Prostate gland (tissue), 2 donors: Measurements from ENCODE around the gene MVB12B. TPM values are rescaled to one million over a fixed set of nuclear protein-coding genes. Genes with fewer than 3 reads are reported as not detected.

Experiments
- DNase-seq: peaks from one replicate; pipeline ENCODE4 v3.0.0-alpha.2; 2019; ENCODE audit warnings: low spot score
- H3K27ac ChIP-seq, 2 donors: fragments of 200-600 bp; sonication (generic); 2 replicates each; pipeline ENCODE4 v1.5.1; 2017 to 2019
- H3K27me3 ChIP-seq: fragments of 200-600 bp; sonication (generic); replicated peaks from 2 replicates; pipeline ENCODE4 v1.5.1; 2019; ENCODE audit not compliant: insufficient read depth
- H3K36me3 ChIP-seq, 2 donors: fragments of 200-600 bp; sonication (generic); 1 replicate in 1 of 2; 2 replicates in 1 of 2; pipeline versions ENCODE4 v1.5.1 to v1.8.1; 2017 to 2019
- H3K4me1 ChIP-seq: fragments of 200-600 bp; sonication (generic); replicated peaks from 2 replicates; pipeline ENCODE4 v1.5.1; 2019
- H3K4me3 ChIP-seq, 2 donors: fragments of 200-600 bp; sonication (generic); 2 replicates each; pipeline ENCODE4 v1.5.1; 2017 to 2019
- H3K9me3 ChIP-seq: fragments of 200-600 bp; sonication (generic); 2 replicates; pipeline ENCODE4 v1.5.1; 2017
- CTCF ChIP-seq, 4 experiments: fragments of 200-600 bp in 2 of 4; fragments of 450-650 bp in 2 of 4; sonication (generic) in 2 of 4; IDR thresholded peaks; 1 replicate in 3 of 4; 2 replicates in 1 of 4; pipeline ENCODE4 v1.5.1; 2016 to 2019; ENCODE audit warnings: antibody characterized with exemption in 4 of 4, mild to moderate bottlenecking in 2 of 4, moderate library complexity in 2 of 4
- POLR2A ChIP-seq: fragments of 450-650 bp; IDR thresholded peaks from one replicate; pipeline ENCODE4 v1.6.1; 2016; ENCODE audit warnings: antibody characterized with exemption, mild to moderate bottlenecking
- POLR2AphosphoS5 ChIP-seq: sonication (generic); formaldehyde crosslinking; IDR thresholded peaks from one replicate; pipeline ENCODE4 v1.6.1; 2017; ENCODE audit warnings: antibody characterized with exemption
- WGBS: methylation state at CpG from one replicate; pipeline ENCODE4 v1.1.5; 2018; 5-methylcytosine and 5-hydroxymethylcytosine counted together
- intact Hi-C: fragments of 100-400 bp; cut with DNase I; formaldehyde crosslinking; loops from one replicate; pipeline ENCODE4 v1.14.2; 2022
- total RNA-seq, 2 donors: library from RNA; depleted of rRNA; stranded (reverse); fragments of >200 nt; gene quantifications; one replicate each; pipeline ENCODE4 v1.1.0, GENCODE V29; 2016

The MVB12B gene
- total RNA-seq, 2 donors from 2014 or later, result 17.3 to 28.4 TPM

GRCh38 chr9:126417043-126417442, 90.4 kb downstream of the MVB12B start:
- intact Hi-C loops, result no loop called here
- H3K27me3 ChIP-seq, result no peaks in the 10 kb centered on the region
- no peaks in the 10 kb centered on the region for H3K36me3 ChIP-seq
- H3K27ac ChIP-seq, result no peak overlapping the region
- H3K4me1 ChIP-seq, result no peaks in the 10 kb centered on the region
- TF ChIP-seq CTCF (IDR thresholded peaks at IDR 0.05) (no peak), POLR2A (no peak), POLR2AphosphoS5 (no peak)
- no peak overlapping the region for H3K4me3 ChIP-seq
- H3K9me3 ChIP-seq, result no peaks in the 10 kb centered on the region
- no peak for DNase-seq

- intact Hi-C loops, result no loop called here
Measured at GRCh38 chr9:126417684-126418083, 91.1 kb downstream of the MVB12B start.

GRCh38 chr9:126418608-126419007, 92.0 kb downstream of the MVB12B start:
- H3K9me3 ChIP-seq, result no peaks in the 10 kb centered on the region
- intact Hi-C loops, result no loop called here
- DNase-seq, result no peak
- TF ChIP-seq POLR2A, result no peak
- no peak for TF ChIP-seq POLR2AphosphoS5
- no peak for TF ChIP-seq CTCF (IDR thresholded peaks at IDR 0.05)
- no peaks in the 10 kb centered on the region for H3K36me3 ChIP-seq
- H3K4me3 ChIP-seq, result no peak overlapping the region
- WGBS, result 94% methylated on average over 6 of the region's 6 CpGs
- no peaks in the 10 kb centered on the region for H3K4me1 ChIP-seq
- no peaks in the 10 kb centered on the region for H3K27me3 ChIP-seq
- H3K27ac ChIP-seq, result no peak overlapping the region

More at GRCh38 chr9:126417684-126418083, 91.1 kb downstream of the MVB12B start:
- H3K9me3 ChIP-seq, result no peaks in the 10 kb centered on the region
- H3K36me3 ChIP-seq, result no peaks in the 10 kb centered on the region
- H3K4me1 ChIP-seq, result no peaks in the 10 kb centered on the region
- no peak overlapping the region for H3K27ac ChIP-seq
- 97% methylated on average over 2 of the region's 2 CpGs for WGBS
- H3K4me3 ChIP-seq, result no peak overlapping the region
- no peak for TF ChIP-seq CTCF (IDR thresholded peaks at IDR 0.05)
- TF ChIP-seq POLR2A, result no peak
- TF ChIP-seq POLR2AphosphoS5, result no peak
- H3K27me3 ChIP-seq, result no peaks in the 10 kb centered on the region
- no peak for DNase-seq

GRCh38 chr9:126419475-126419874, 92.8 kb downstream of the MVB12B start:
- intact Hi-C loops, result no loop called here
- H3K36me3 ChIP-seq, result no peaks in the 10 kb centered on the region
- DNase-seq, result no peak
- no peak for TF ChIP-seq CTCF (IDR thresholded peaks at IDR 0.05)
- TF ChIP-seq POLR2A, result no peak
- no peak for TF ChIP-seq POLR2AphosphoS5
- H3K4me3 ChIP-seq, result no peak overlapping the region
- H3K4me1 ChIP-seq, result no peaks in the 10 kb centered on the region
- no peaks in the 10 kb centered on the region for H3K27me3 ChIP-seq
- 76% methylated on average over 6 of the region's 6 CpGs for WGBS
- H3K27ac ChIP-seq, result no peak overlapping the region
- no peaks in the 10 kb centered on the region for H3K9me3 ChIP-seq

GRCh38 chr9:126420135-126420534, 93.5 kb downstream of the MVB12B start:
- 87% methylated on average over 7 of the region's 7 CpGs for WGBS
- H3K9me3 ChIP-seq, result no peaks in the 10 kb centered on the region
- no peak overlapping the region for H3K4me3 ChIP-seq
- H3K4me1 ChIP-seq, result no peaks in the 10 kb centered on the region
- H3K27me3 ChIP-seq, result no peaks in the 10 kb centered on the region
- intact Hi-C loops, result no loop called here
- DNase-seq, result no peak
- no peaks in the 10 kb centered on the region for H3K36me3 ChIP-seq
- H3K27ac ChIP-seq, result no peak overlapping the region
- no peak for TF ChIP-seq POLR2A
- TF ChIP-seq POLR2AphosphoS5, result no peak
- TF ChIP-seq CTCF (IDR thresholded peaks at IDR 0.05), result no peak
